Heart right ventricle (tissue), 16 donors: ENCODE measurements around the gene SLCO1A2. TPM values are rescaled to one million over a fixed set of nuclear protein-coding genes. Genes with fewer than 3 reads are reported as not detected.

Experiments
- ATAC-seq, 8 donors: fragments of 200-7000 bp; cut with Tn5 transposase; one replicate each; pipeline ENCODE4 v1.9.1; 2020; ENCODE audit warnings: mild to moderate bottlenecking in 8 of 8, moderate library complexity in 8 of 8, moderate number of reproducible peaks in 1 of 8
- DNase-seq, 2 donors: peaks; one replicate each; pipeline ENCODE4 v3.0.0-alpha.2; 2020
- H3K27ac ChIP-seq, 10 donors: fragments of 200-600 bp; sonication (generic) in 2 of 10; one replicate each; pipeline versions ENCODE4 v1.5.0 to v1.8.0; 2020 to 2022; ENCODE audit warnings: mild to moderate bottlenecking in 3 of 10
- H3K27me3 ChIP-seq, 7 donors: fragments of 200-600 bp; one replicate each; pipeline ENCODE4 v1.8.0; 2021 to 2022; ENCODE audit warnings: mild to moderate bottlenecking in 2 of 7
- H3K36me3 ChIP-seq, 9 donors: fragments of 200-600 bp; sonication (generic) in 1 of 9; one replicate each; pipeline versions ENCODE4 v1.5.0 to v1.8.0; 2020 to 2022; ENCODE audit warnings: mild to moderate bottlenecking in 2 of 9
- H3K4me1 ChIP-seq, 9 donors: fragments of 200-600 bp; sonication (generic) in 1 of 9; one replicate each; pipeline versions ENCODE4 v1.5.0 to v1.8.0; 2020 to 2022; ENCODE audit warnings: mild to moderate bottlenecking in 4 of 9
- H3K4me3 ChIP-seq, 10 donors: fragments of 200-600 bp; sonication (generic) in 2 of 10; one replicate each; pipeline versions ENCODE4 v1.5.0 to v1.8.0; 2020 to 2022; ENCODE audit warnings: mild to moderate bottlenecking in 7 of 10, moderate library complexity in 2 of 10
- H3K9me3 ChIP-seq, 11 donors: fragments of 200-600 bp in 10 of 11; sonication (generic) in 2 of 11; one replicate each; pipeline versions ENCODE4 v1.5.0 to v1.8.0; 2013 to 2022; ENCODE audit warnings: mild to moderate bottlenecking in 2 of 11, control low read depth in 1 of 11, moderate library complexity in 1 of 11
- CTCF ChIP-seq, 9 donors: fragments of 200-600 bp; sonication (generic) in 2 of 9; IDR thresholded peaks; one replicate each; pipeline versions ENCODE4 v1.5.0 to v1.8.0; 2021 to 2022; ENCODE audit warnings: antibody characterized with exemption in 9 of 9, mild to moderate bottlenecking in 5 of 9, moderate library complexity in 1 of 9
- WGBS, 2 donors: extraction: QIAGEN DNeasy Blood & Tissue Kit; methylation state at CpG; one replicate each; pipeline ENCODE4 v1.1.7; 2013; ENCODE audit warnings: inconsistent platforms in 1 of 2; 5-methylcytosine and 5-hydroxymethylcytosine counted together
- intact Hi-C, 10 donors: fragments of 100-400 bp; cut with DNase I; formaldehyde crosslinking; loops; one replicate each; pipeline versions ENCODE4 v1.11.1 to v1.14.2; 2022
- polyA plus RNA-seq, 2 donors: library from polyadenylated mRNA; stranded (reverse); fragments of 200-250 nt; gene quantifications; one replicate each; pipeline ENCODE4 v1.2.3, GENCODE V29; 2013
- total RNA-seq, 10 donors: library from RNA; stranded (reverse); fragmentation: NEBNext Ultra II Directional in 3 of 10; extraction: Animal tissue kit (Norgen Biotek cat#: 25700) in 3 of 10; gene quantifications; one replicate each; pipeline versions ENCODE4 v1.2.1 to v1.2.4, GENCODE V29; 2021 to 2023
- donor health status: Arrhythmogenic right ventricular cardiomyopathy.
- donor health status: ischemic (EF 13 %, LVEDD 7.1; RV severe dilation, severe dysfunction).
- donor health status: healthy with polysubstance abuse.
- donor health status: DM: no; HTN: yes; CAD: no.
- donor health status: DM: no; HTN: no; CAD: no.
- donor health status: ischemic (EF 25% LVEDD 6.9; RV normal size, moderate dysfunction).
- donor health status: ischemic (EF 25% LVEDD 5.7; RV mildly dilated, moderate dysfunction).
- donor health status: healthy.
- donor health status: DM: yes; HTN: yes; CAD: no.
- donor health status: Ischemic cardiomyopathy.
- donor health status: ischemic (EF 35%, LVEDD 5.7; RV mildly dilated, moderate dysfunction).
- donor health status: nonischemic (EF 11% LVEDD 7.7; RV severe dilation, severe dysfunction).
- donor health status: DM: yes; HTN: yes; CAD: no.
- donor health status: PGD.
- donor health status: ischemic (EF 29% LVEDD 5.4; RV normal size, mild dysfunction).
- donor health status: nonischemic (EF 23%, LVEDD 6.1; RV moderate dilation, normal function).

The SLCO1A2 gene
- total and polyA plus RNA-seq, 12 donors: not detected

GRCh38 chr12:21339921-21340320 lies 5.2 kb upstream of the SLCO1A2 start:
- Histone ChIP-seq H3K36me3 (no peaks in the 10 kb centered on the region), H3K4me3 (no peak overlapping the region), H3K27ac (no peak overlapping the region), H3K4me1 (no peaks in the 10 kb centered on the region), H3K27me3 (no peaks in the 10 kb centered on the region), H3K9me3 (no peaks in the 10 kb centered on the region)
- DNase-seq (no peak), ATAC-seq (no peak)
- intact Hi-C loops: no loop called here
- TF ChIP-seq CTCF (IDR thresholded peaks at IDR 0.05): no peak
- WGBS, 2 donors: 73 to 82% methylated on average over 1 of the region's 1 CpG

- DNase-seq: no peak
- Histone ChIP-seq H3K4me1 (no peaks in the 10 kb centered on the region), H3K36me3 (no peaks in the 10 kb centered on the region), H3K27ac (no peak overlapping the region), H3K9me3 (no peaks in the 10 kb centered on the region), H3K4me3 (no peak overlapping the region), H3K27me3 (no peaks in the 10 kb centered on the region)
- no peak for ATAC-seq
- TF ChIP-seq CTCF (IDR thresholded peaks at IDR 0.05): no peak
- intact Hi-C loops: no loop called here
- WGBS, 2 donors: 80 to 85% methylated on average over 6 of the region's 6 CpGs
These were observed 3.4 kb upstream of the SLCO1A2 start for GRCh38 chr12:21337959-21338744.

GRCh38 chr12:21337453-21337852 lies 2.7 kb upstream of the SLCO1A2 start:
- H3K4me3 ChIP-seq: no peak overlapping the region
- DNase-seq: no peak
- H3K36me3 ChIP-seq: no peaks in the 10 kb centered on the region
- H3K27ac ChIP-seq: no peak overlapping the region
- H3K9me3 ChIP-seq: no peaks in the 10 kb centered on the region
- H3K4me1 ChIP-seq: no peaks in the 10 kb centered on the region
- TF ChIP-seq CTCF (IDR thresholded peaks at IDR 0.05): no peak
- intact Hi-C loops: no loop called here
- ATAC-seq: no peak
- no peaks in the 10 kb centered on the region for H3K27me3 ChIP-seq

- DNase-seq (no peak), ATAC-seq (no peak)
- H3K4me3 ChIP-seq: no peak overlapping the region
- no peak for TF ChIP-seq CTCF (IDR thresholded peaks at IDR 0.05)
- intact Hi-C loops: no loop called here
- peaks cover 0 to 5% (median 0%) of the 10 kb centered on the region in 11 donors for H3K9me3 ChIP-seq
- no peaks in the 10 kb centered on the region for H3K27me3 ChIP-seq
- H3K4me1 ChIP-seq: no peaks in the 10 kb centered on the region
- H3K36me3 ChIP-seq: no peaks in the 10 kb centered on the region
- H3K27ac ChIP-seq: no peak overlapping the region
- WGBS, 2 donors: 65 to 71% methylated on average over 5 of the region's 5 CpGs
These were observed 1.9 kb upstream of the SLCO1A2 start for GRCh38 chr12:21336656-21337055.
